ENCODE results near the gene MAOB.

Gene MAOB

DNA sequence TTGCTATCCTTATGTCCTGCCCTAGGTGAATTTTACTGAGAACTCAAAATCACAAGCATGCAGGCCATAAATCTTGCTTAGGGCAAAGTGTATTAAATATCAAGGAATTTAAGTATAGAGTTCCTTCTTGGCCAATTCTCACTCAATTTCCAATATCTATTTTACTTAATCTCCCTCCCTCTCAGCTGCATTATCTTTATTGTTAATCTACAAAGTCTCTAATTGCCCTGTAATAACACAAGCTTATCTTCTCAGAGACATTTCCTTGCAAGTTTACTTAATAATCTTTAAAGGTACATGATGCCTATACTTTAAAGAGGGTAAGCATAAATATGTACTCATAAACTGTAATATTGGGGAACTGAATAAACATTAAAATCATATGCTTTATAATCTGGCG, 26.9 kb upstream of the MAOB start:
- no peak overlapping the region for H3K9ac ChIP-seq (ENCODE audit: low read length)
- no peaks in the 10 kb centered on the region for H3K9me3 ChIP-seq (ENCODE audit: low read length)
- H3K27me3 ChIP-seq (ENCODE audit: insufficient read depth, low read length): no peaks in the 10 kb centered on the region
- no peaks in the 10 kb centered on the region for H3K4me1 ChIP-seq (ENCODE audit: insufficient read depth, low read length, severe bottlenecking)
- no peaks in the 10 kb centered on the region for H4K20me1 ChIP-seq (ENCODE audit: insufficient read depth, low read length)
- H2AFZ ChIP-seq (ENCODE audit: low read length): no peak overlapping the region
- no peaks in the 10 kb centered on the region for H3K9me2 ChIP-seq (ENCODE audit: low read depth, low read length)
- H3K4me2 ChIP-seq (ENCODE audit: low read length): no peak overlapping the region
- H3K36me3 ChIP-seq (ENCODE audit: insufficient read depth, low read length): no peaks in the 10 kb centered on the region
- no peaks in the 10 kb centered on the region for H3F3A ChIP-seq (ENCODE audit: insufficient read depth, low read length)
- TF ChIP-seq CTCF (IDR thresholded peaks at IDR 0.05; ENCODE audit: low read length): no peak
- no peak for TF ChIP-seq EZH2 (IDR thresholded peaks at IDR 0.05; ENCODE audit: borderline replicate concordance, low read length)
- H3K79me2 ChIP-seq (ENCODE audit: insufficient read depth, low read length): no peaks in the 10 kb centered on the region
- no peak overlapping the region for H3K27ac ChIP-seq (ENCODE audit: low read depth, low read length, poor library complexity, severe bottlenecking)
- no peak overlapping the region for H3K4me3 ChIP-seq (ENCODE audit: low read depth, low read length, poor library complexity, severe bottlenecking)

DNA sequence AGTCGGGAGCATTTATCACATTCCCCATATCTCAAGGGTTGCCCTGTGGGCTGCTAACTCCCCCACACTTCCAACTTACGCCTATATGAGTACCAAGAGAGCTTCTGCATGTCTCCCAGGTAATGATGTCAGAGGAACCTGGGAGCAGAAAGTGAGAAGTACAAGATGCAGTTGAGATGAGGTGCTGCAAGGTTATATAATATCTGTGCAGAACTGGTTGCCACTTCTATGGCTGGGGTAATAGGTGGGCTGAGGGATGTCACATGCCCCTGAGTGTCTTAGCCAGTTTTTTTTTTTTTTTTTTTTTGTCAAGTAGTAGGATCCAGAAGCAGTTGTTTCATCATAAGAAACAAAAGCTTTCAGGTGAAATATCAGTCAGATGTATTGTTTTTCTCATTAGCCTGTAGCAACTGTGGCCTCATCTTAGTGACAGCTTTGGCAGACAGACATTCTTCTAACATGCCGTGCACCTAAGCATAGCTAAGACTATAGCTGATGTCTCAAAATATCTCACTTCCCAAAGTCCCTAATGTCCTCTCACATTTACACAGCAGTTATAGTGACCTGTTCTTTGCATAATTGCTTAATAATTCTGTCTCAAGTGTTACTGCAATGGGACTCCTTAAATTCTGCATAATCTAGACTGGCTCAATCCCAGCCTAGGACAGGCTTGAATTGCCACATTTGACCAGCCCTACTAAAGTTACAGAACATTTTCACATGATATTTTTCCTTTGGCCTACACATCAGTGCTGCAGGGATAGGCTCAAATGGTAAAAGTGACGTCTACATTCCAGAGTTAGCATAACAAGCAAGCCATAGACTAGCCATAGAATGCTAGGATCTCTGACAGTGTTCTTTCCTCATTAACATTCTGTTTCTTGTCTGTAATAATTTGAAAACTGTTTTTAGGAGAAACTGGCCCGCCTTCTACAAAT, 17.9 kb upstream of the MAOB start:
- Histone ChIP-seq H3K9me3 (ENCODE audit: low read length) (no peaks in the 10 kb centered on the region), H3K27me3 (ENCODE audit: insufficient read depth, low read length) (no peaks in the 10 kb centered on the region), H2AFZ (ENCODE audit: low read length) (no peak overlapping the region), H3K79me2 (ENCODE audit: insufficient read depth, low read length) (no peaks in the 10 kb centered on the region), H3F3A (ENCODE audit: insufficient read depth, low read length) (no peaks in the 10 kb centered on the region), H3K9me2 (ENCODE audit: low read depth, low read length) (no peaks in the 10 kb centered on the region), H3K4me2 (ENCODE audit: low read length) (no peak overlapping the region), H3K4me1 (ENCODE audit: insufficient read depth, low read length, severe bottlenecking) (no peaks in the 10 kb centered on the region), H3K4me3 (ENCODE audit: low read depth, low read length, poor library complexity, severe bottlenecking) (no peak overlapping the region), H4K20me1 (ENCODE audit: insufficient read depth, low read length) (no peaks in the 10 kb centered on the region), H3K9ac (ENCODE audit: low read length) (no peak overlapping the region), H3K27ac (ENCODE audit: low read depth, low read length, poor library complexity, severe bottlenecking) (no peak overlapping the region), H3K36me3 (ENCODE audit: insufficient read depth, low read length) (no peaks in the 10 kb centered on the region)
- no peak for TF ChIP-seq CTCF (IDR thresholded peaks at IDR 0.05; ENCODE audit: low read length)
- no peak for TF ChIP-seq EZH2 (IDR thresholded peaks at IDR 0.05; ENCODE audit: borderline replicate concordance, low read length)

DNA sequence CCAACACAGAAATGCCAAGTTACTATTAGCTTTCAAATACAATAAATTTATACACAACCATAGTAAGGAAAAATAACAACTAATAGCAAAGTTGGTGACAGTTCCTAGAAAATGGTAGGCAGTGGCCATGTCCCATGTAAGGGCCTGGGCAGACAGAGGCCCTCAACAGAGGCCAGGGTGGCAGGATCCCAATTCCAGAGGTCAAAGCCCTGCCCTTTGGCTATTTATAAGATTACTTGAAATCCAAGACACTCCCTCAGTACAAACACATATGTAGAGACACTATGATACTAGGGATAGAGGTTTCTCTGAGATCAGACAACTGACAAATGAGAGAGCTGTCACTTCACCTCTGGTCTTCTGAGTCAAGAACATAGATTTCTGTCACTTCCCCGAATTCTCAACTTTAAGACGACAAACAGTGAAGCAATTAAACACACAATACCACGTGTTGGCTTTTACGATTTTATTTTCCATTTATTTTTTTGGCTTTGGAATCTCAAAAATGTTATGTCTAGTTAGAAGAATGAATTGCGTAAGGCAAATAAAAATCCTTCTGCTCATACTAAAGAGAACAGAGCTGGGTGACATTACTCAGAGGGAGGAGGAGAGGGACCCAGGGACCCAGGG, 16.3 kb upstream of the MAOB start:
- Histone ChIP-seq H3K79me2 (ENCODE audit: insufficient read depth, low read length) (no peaks in the 10 kb centered on the region), H4K20me1 (ENCODE audit: insufficient read depth, low read length) (no peaks in the 10 kb centered on the region), H3K27ac (ENCODE audit: low read depth, low read length, poor library complexity, severe bottlenecking) (no peak overlapping the region), H3K27me3 (ENCODE audit: insufficient read depth, low read length) (no peaks in the 10 kb centered on the region), H3K36me3 (ENCODE audit: insufficient read depth, low read length) (no peaks in the 10 kb centered on the region), H3K9ac (ENCODE audit: low read length) (no peak overlapping the region), H3K4me2 (ENCODE audit: low read length) (no peak overlapping the region), H3K4me1 (ENCODE audit: insufficient read depth, low read length, severe bottlenecking) (no peaks in the 10 kb centered on the region), H3K4me3 (ENCODE audit: low read depth, low read length, poor library complexity, severe bottlenecking) (no peak overlapping the region), H3K9me2 (ENCODE audit: low read depth, low read length) (no peaks in the 10 kb centered on the region), H3K9me3 (ENCODE audit: low read length) (no peaks in the 10 kb centered on the region), H3F3A (ENCODE audit: insufficient read depth, low read length) (no peaks in the 10 kb centered on the region), H2AFZ (ENCODE audit: low read length) (no peak overlapping the region)
- no peak for TF ChIP-seq CTCF (IDR thresholded peaks at IDR 0.05; ENCODE audit: low read length)
- no peak for TF ChIP-seq EZH2 (IDR thresholded peaks at IDR 0.05; ENCODE audit: borderline replicate concordance, low read length)
